ENCODE data around the gene B3GAT1. TPM values are rescaled to one million over a fixed set of nuclear protein-coding genes. Genes with fewer than 3 reads are reported as not detected.

Gene B3GAT1
- total RNA-seq, 1 experiment from 2014 or later, result 34.3 TPM

DNA sequence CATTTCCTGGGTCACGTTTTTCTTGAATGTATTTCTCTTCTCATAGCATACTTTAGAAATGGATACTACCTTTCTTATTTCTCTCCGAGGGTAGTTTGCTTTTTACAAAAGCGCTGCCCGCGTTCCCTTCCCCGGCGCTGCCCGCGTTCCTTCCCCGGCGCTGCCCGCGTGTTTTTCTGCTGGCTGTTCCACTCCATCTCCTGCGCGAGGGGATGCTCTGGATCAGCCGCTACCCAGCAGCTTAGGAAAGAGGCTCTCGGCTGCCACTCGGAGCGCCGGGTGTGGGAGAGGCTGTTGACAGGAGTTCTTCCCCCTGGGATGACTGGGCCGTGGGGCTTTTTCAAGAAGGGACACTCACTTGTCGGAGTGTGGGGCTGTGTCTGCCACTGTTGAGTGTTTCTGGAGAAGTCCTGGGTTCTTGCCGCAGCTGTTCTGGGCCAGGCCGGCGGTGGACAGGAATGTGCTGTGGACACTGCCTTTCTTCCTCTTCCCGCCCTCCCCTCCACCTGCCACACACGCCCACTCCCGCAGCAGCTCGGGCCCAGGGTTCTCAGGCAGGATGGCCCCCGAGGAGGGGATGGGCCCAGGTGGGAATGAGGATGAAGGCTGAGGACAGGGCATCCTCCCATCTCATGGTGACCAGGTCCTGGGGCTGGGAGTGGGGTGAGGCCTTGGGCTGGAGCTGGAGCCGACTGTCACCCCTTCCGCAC lies 49.7 kb downstream of the B3GAT1 start:
- H3K4me3 Mint-ChIP-seq, result no peak overlapping the region
- H3T11ph ChIP-seq (ENCODE audit: low read length), result no peak overlapping the region
- H3K9me3 ChIP-seq (ENCODE audit: control insufficient read depth, low read depth, low read length), result no peaks in the 10 kb centered on the region
- no peak overlapping the region for H3K4me2 ChIP-seq (ENCODE audit: insufficient read depth, insufficient read length, low read length)
- H2BK120ac ChIP-seq (ENCODE audit: low read depth, low read length, poor library complexity, severe bottlenecking), result no peak overlapping the region
- no peak overlapping the region for H3K18ac ChIP-seq (ENCODE audit: insufficient read length, low read depth, low read length)
- H4K8ac ChIP-seq (replicated peaks; ENCODE audit: insufficient read length, low read depth, low read length), result no peak overlapping the region
- no peak overlapping the region for H3K27ac ChIP-seq (ENCODE audit: insufficient read length, low read depth, low read length)
- peaks cover 3% of the 10 kb centered on the region; the same call in 1 of the 2 replicates for H3K27me3 ChIP-seq (ENCODE audit: insufficient read depth, low read length)
- no peak for DNase-seq
- no peaks in the 10 kb centered on the region for H3K4me1 ChIP-seq (ENCODE audit: insufficient read depth, low read length)
- H2BK12ac ChIP-seq (ENCODE audit: insufficient read length, low read depth, low read length), result no peak overlapping the region
- H2AFZ ChIP-seq (ENCODE audit: low read length), result no peak overlapping the region
- H3K14ac ChIP-seq (ENCODE audit: insufficient read depth, low read length), result no peak overlapping the region; the same call in 1 of the 2 replicates
- no peak overlapping the region for H2BK15ac ChIP-seq (ENCODE audit: low read depth, low read length)
- no peak overlapping the region for H4K5ac ChIP-seq (ENCODE audit: insufficient read length, low read depth, low read length)
- no peaks in the 10 kb centered on the region for H3K79me2 ChIP-seq (ENCODE audit: insufficient read depth, low read length)
- H3K4ac ChIP-seq (ENCODE audit: low read depth, low read length), result no peak overlapping the region
- H3K23me2 ChIP-seq (ENCODE audit: insufficient read length, low read depth, low read length, poor library complexity, severe bottlenecking), result no peaks in the 10 kb centered on the region
- H2BK20ac ChIP-seq (ENCODE audit: low read depth, low read length, poor library complexity, severe bottlenecking), result no peak overlapping the region
- H3K4me1 Mint-ChIP-seq, result peaks cover 7 to 8% of the 10 kb centered on the region in 2 experiments
- no peaks in the 10 kb centered on the region for H3K9me3 Mint-ChIP-seq
- no peak overlapping the region for H3K56ac ChIP-seq (ENCODE audit: insufficient read length, low read depth, low read length)
- TF ChIP-seq, protein P1, sequence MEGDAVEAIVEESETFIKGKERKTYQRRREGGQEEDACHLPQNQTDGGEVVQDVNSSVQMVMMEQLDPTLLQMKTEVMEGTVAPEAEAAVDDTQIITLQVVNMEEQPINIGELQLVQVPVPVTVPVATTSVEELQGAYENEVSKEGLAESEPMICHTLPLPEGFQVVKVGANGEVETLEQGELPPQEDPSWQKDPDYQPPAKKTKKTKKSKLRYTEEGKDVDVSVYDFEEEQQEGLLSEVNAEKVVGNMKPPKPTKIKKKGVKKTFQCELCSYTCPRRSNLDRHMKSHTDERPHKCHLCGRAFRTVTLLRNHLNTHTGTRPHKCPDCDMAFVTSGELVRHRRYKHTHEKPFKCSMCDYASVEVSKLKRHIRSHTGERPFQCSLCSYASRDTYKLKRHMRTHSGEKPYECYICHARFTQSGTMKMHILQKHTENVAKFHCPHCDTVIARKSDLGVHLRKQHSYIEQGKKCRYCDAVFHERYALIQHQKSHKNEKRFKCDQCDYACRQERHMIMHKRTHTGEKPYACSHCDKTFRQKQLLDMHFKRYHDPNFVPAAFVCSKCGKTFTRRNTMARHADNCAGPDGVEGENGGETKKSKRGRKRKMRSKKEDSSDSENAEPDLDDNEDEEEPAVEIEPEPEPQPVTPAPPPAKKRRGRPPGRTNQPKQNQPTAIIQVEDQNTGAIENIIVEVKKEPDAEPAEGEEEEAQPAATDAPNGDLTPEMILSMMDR (conservative IDR thresholded peaks at IDR 0.05), result no peak
- no peaks in the 10 kb centered on the region for H3K79me1 ChIP-seq (ENCODE audit: insufficient read depth, low read depth, low read length, poor library complexity, severe bottlenecking)
- no peak overlapping the region for H3K9ac ChIP-seq (ENCODE audit: extremely low read depth, insufficient read length, low read length)
- no peaks in the 10 kb centered on the region for H4K20me1 ChIP-seq (ENCODE audit: control insufficient read depth, insufficient read depth, insufficient read length)
- peaks cover 29% of the 10 kb centered on the region for H3K27me3 Mint-ChIP-seq (ENCODE audit: low read depth)
- H3K36me3 Mint-ChIP-seq (ENCODE audit: insufficient read depth in 1 of 3, low read depth in 3 of 3), result no peaks in the 10 kb centered on the region
- no peak overlapping the region for H2AK5ac ChIP-seq (ENCODE audit: insufficient read length, low read length)
- H4K91ac ChIP-seq (ENCODE audit: insufficient read length, low read depth, low read length), result no peak overlapping the region
- H2BK5ac ChIP-seq (ENCODE audit: insufficient read length, low read length), result no peak overlapping the region
- WGBS (ENCODE audit: extremely low coverage, insufficient read length, low lambda C conversion rate), result no CpG with 5 or more reads among the region's 32 CpGs
- H3K27ac Mint-ChIP-seq, result no peak overlapping the region
- H3K23ac ChIP-seq (ENCODE audit: insufficient read length, low read depth, low read length), result no peak overlapping the region
